Endothelial cell of umbilical vein (primary cell): Measurements from ENCODE around the gene CXCR4. TPM values are rescaled to one million over a fixed set of nuclear protein-coding genes. Genes with fewer than 3 reads are reported as not detected.

ENCODE experiments used
- BruUV-seq: library from RNA; stranded (reverse); fragments of 400-500 nt; replicated peaks from 2 replicates; lab custom pipeline; 2021; lab: Mats Ljungman, UMichigan
- CTCF ChIA-PET: fragments of 300-600, 350-600 bp; sonication (Branson Sonifier 250); formaldehyde crosslinking; loops from one replicate; lab custom pipeline; 2021; ENCODE audit warnings: antibody characterized with exemption, inconsistent platforms; lab: Charles Lee
- POLR2A ChIA-PET: fragments of 300-600, 350-600 bp; sonication (Branson Sonifier 250); formaldehyde crosslinking; loops from one replicate; lab custom pipeline; 2021; ENCODE audit warnings: antibody characterized with exemption, inconsistent platforms; lab: Charles Lee
- DNase-seq: peaks from one replicate; pipeline ENCODE4 v3.0.0-alpha.2; 2011; ENCODE audit warnings: low read depth, low spot score
- FAIRE-seq: peaks from 2 replicates; lab custom pipeline; 2011; peaks lifted over from hg19 to GRCh38; lab: Jason Lieb, UNC
- H2AFZ ChIP-seq: 2 replicates; pipeline ENCODE4 v1.6.0; 2012; ENCODE audit warnings: low read depth, low read length, control low read depth, inconsistent platforms
- H3K27ac ChIP-seq: 2 replicates; pipeline ENCODE4 v1.5.1; 2011; ENCODE audit warnings: low read depth, mild to moderate bottlenecking, control low read depth, low read length, moderate library complexity; ENCODE audit not compliant: insufficient read depth
- H3K27me3 ChIP-seq, 2 experiments: 2 replicates each; pipeline versions ENCODE4 v1.6.0 to v1.6.1; 2011; ENCODE audit warnings: low read length in 2 of 2, mixed read lengths in 1 of 2; ENCODE audit not compliant: control insufficient read depth in 2 of 2, insufficient read depth in 2 of 2
- H3K36me3 ChIP-seq, 2 experiments: 2 replicates in 1 of 2; 3 replicates in 1 of 2; pipeline ENCODE4 v1.5.1; 2011; ENCODE audit warnings: low read length in 2 of 2, mild to moderate bottlenecking in 1 of 2, moderate library complexity in 1 of 2; ENCODE audit not compliant: control insufficient read depth in 2 of 2, insufficient read depth in 2 of 2; ENCODE audit errors: extremely low read depth in 1 of 2
- H3K4me1 ChIP-seq: 3 replicates; pipeline ENCODE4 v1.5.1; 2011; ENCODE audit warnings: mild to moderate bottlenecking, low read length; ENCODE audit not compliant: control insufficient read depth, insufficient read depth; ENCODE audit errors: extremely low read depth
- H3K4me2 ChIP-seq: 2 replicates; pipeline ENCODE4 v1.6.1; 2011; ENCODE audit warnings: low read length, control low read depth, mixed read lengths; ENCODE audit not compliant: insufficient read depth
- H3K4me3 ChIP-seq, 3 experiments: fragments of 200-600 bp in 1 of 3; sonication (generic), shearing (Covaris generic) in 1 of 3; replicated peaks in 1 of 3; 2 replicates each; pipeline ENCODE4 v1.5.1; 2011 to 2016; ENCODE audit warnings: control low read depth in 3 of 3, low read length in 3 of 3, mild to moderate bottlenecking in 2 of 3, inconsistent platforms in 1 of 3, low read depth in 1 of 3, moderate library complexity in 1 of 3; ENCODE audit not compliant: insufficient read depth in 1 of 3
- H3K79me2 ChIP-seq: 2 replicates; pipeline ENCODE4 v1.6.0; 2012; ENCODE audit warnings: low read length, inconsistent platforms; ENCODE audit not compliant: control insufficient read depth, insufficient read depth
- H3K9ac ChIP-seq: replicated peaks from 2 replicates; pipeline ENCODE3; 2011; ENCODE audit warnings: low read length, control low read depth; ENCODE audit not compliant: insufficient read depth; ENCODE audit errors: extremely low read depth
- H3K9me1 ChIP-seq: replicated peaks from 3 replicates; pipeline ENCODE4 v1.6.0; 2011; ENCODE audit warnings: mild to moderate bottlenecking, low read length; ENCODE audit not compliant: control insufficient read depth, insufficient read depth; ENCODE audit errors: extremely low read depth
- H3K9me3 ChIP-seq: replicated peaks from 2 replicates; pipeline ENCODE4 v1.5.1; 2012; ENCODE audit warnings: low read length, inconsistent platforms; ENCODE audit not compliant: control insufficient read depth, insufficient read depth
- H4K20me1 ChIP-seq: replicated peaks from 2 replicates; pipeline ENCODE3; 2011; ENCODE audit warnings: mild to moderate bottlenecking, low read length; ENCODE audit not compliant: control insufficient read depth, insufficient read depth; ENCODE audit errors: extremely low read depth
- EZH2 ChIP-seq: IDR thresholded peaks from 2 replicates; pipeline ENCODE4 v1.6.1; 2012; ENCODE audit warnings: borderline replicate concordance, low read depth, mild to moderate bottlenecking, moderate library complexity, low read length, inconsistent platforms; ENCODE audit not compliant: severe bottlenecking
- FOS ChIP-seq: IDR thresholded peaks from 2 replicates; pipeline ENCODE4 v1.6.1; 2011; ENCODE audit warnings: mild to moderate bottlenecking, low read length, moderate library complexity, borderline replicate concordance; ENCODE audit not compliant: insufficient read depth
- GATA2 ChIP-seq: IDR thresholded peaks from 2 replicates; pipeline ENCODE4 v1.7.0; 2011; ENCODE audit warnings: low read depth, mild to moderate bottlenecking, moderate library complexity, mixed read lengths, low read length; ENCODE audit not compliant: insufficient read length, insufficient read depth
- JUN ChIP-seq: IDR thresholded peaks from 2 replicates; pipeline ENCODE4 v1.6.1; 2011; ENCODE audit warnings: borderline replicate concordance, low read depth; ENCODE audit not compliant: insufficient read length, insufficient read depth
- MYC ChIP-seq: IDR thresholded peaks from one replicate; pipeline ENCODE4 v1.6.1; 2011; ENCODE audit warnings: mild to moderate bottlenecking, low read depth, low read length
- dilution Hi-C: fragments of 300-500 bp; cut with MboI; formaldehyde crosslinking; loops from one replicate; pipeline ENCODE4 v1.15.0; 2019; ENCODE audit warnings: low sequenced_read_pairs; ENCODE audit not compliant: extremely low pct_ligation_motif_present
- intact Hi-C: fragments of 100-400 bp; cut with micrococcal nuclease; formaldehyde crosslinking; loops from one replicate; pipeline ENCODE4 v1.10.0; 2022
- polyA plus RNA-seq, 4 experiments: library from polyadenylated mRNA; depleted of rRNA in 3 of 4; stranded (reverse) in 3 of 4; unstranded in 1 of 4; fragments of >200 nt; gene quantifications; 2 replicates each; pipeline versions ENCODE4 v1.2.1 to v1.2.3, GENCODE V29; 2011 to 2012; ENCODE audit warnings: missing spikeins in 1 of 4
- total RNA-seq: library from RNA; stranded (reverse); gene quantifications from 2 replicates; pipeline ENCODE4 v1.2.3, GENCODE V29; 2021
- TF ChIP-seq, protein P1 (sequence below), 2 donors: IDR thresholded peaks; 1 replicate in 1 of 2; 2 replicates in 1 of 2; pipeline ENCODE4 v1.5.1; 2011; ENCODE audit warnings: low read length in 2 of 2, mild to moderate bottlenecking in 2 of 2, moderate library complexity in 2 of 2, control low read depth in 1 of 2, inconsistent platforms in 1 of 2, low read depth in 1 of 2; ENCODE audit not compliant: insufficient read depth in 1 of 2; ENCODE audit errors: extremely low read depth in 1 of 2
- TF ChIP-seq, protein P2 (sequence below): IDR thresholded peaks from 2 replicates; pipeline ENCODE4 v1.6.1; 2011; ENCODE audit not compliant: insufficient read depth, insufficient read length

Gene CXCR4
- total and polyA plus RNA-seq, 2 donors (not counting 3 experiments of a cell fraction or from before 2014, with no cell fraction given) = 42.2 to 52.4 TPM

DNA sequence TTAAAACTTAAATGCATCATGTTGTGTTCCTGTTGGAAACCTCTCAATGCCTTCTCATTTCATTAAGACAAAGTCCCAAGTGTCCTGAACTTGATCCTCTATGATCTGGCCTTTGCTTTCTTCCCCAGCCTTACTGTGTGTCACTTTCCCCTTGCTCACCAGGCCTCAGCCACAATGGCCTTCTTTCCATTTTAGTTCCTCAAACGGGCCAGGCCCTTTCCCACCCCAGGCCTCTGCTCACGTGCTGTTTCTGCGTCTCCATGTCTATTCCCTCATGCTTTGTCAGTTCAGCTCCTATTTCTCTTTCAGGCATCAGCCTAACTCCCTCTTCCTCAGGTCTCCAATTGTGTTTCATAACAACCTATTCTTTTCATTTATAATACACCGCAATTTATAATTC lies 19.5 kb downstream of the CXCR4 start:
- Histone ChIP-seq H3K27ac (no peak overlapping the region), H3K9me1 (no peaks in the 10 kb centered on the region), H3K79me2 (no peaks in the 10 kb centered on the region), H3K27me3 (peaks cover 1 to 8% of the 10 kb centered on the region in 2 experiments), H4K20me1 (no peaks in the 10 kb centered on the region), H3K4me3 (no peak overlapping the region), H3K9ac (no peak overlapping the region), H3K9me3 (no peaks in the 10 kb centered on the region), H2AFZ (no peak overlapping the region), H3K4me2 (no peak overlapping the region), H3K36me3 (no peaks in the 10 kb centered on the region), H3K4me1 (no peaks in the 10 kb centered on the region)
- POLR2A ChIA-PET = no interaction called here
- DNase-seq (no peak), FAIRE-seq (no peak)
- CTCF ChIA-PET = interaction anchor here (1.7 kb wide), 1 partner anchor 10 kb away, joined by 3 read pairs; no protein-coding TSS in a partner anchor
- BruUV-seq = no TSS peak
- no peak for TF ChIP-seq MYC
- TF ChIP-seq FOS = no peak
- TF ChIP-seq JUN = no peak
- dilution Hi-C loops = no loop called here
- intact Hi-C loops = no loop called here

DNA sequence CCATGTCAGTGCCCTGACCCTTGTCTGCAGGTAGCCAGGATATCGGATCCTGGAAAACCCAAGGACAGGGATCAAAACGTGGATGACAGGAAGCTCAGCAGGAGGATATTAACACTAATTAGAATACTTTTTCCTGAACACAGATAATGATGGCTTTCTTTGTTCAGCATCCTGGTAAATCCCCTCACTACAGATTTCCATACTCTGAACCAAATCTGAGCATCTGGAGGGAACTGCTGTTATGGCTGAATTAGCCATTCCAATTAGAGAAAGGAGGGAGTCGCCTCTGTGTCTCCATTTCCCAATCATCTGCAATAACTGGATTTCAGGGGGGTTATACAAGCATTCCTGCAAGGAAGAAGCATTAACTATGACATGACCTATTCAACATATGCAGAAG lies 24.4 kb downstream of the CXCR4 start:
- peaks cover 3 to 15% of the 10 kb centered on the region in 2 experiments for H3K27me3 ChIP-seq
- FAIRE-seq = no peak
- intact Hi-C loops = no loop called here
- no peak overlapping the region for H3K4me2 ChIP-seq
- ChIA-PET POLR2A (no interaction called here), CTCF (no interaction called here)
- no peak overlapping the region for H2AFZ ChIP-seq
- H4K20me1 ChIP-seq = no peaks in the 10 kb centered on the region
- no peaks in the 10 kb centered on the region for H3K9me3 ChIP-seq
- no peak overlapping the region for H3K4me3 ChIP-seq
- no peak for DNase-seq
- TF ChIP-seq, protein P1, sequence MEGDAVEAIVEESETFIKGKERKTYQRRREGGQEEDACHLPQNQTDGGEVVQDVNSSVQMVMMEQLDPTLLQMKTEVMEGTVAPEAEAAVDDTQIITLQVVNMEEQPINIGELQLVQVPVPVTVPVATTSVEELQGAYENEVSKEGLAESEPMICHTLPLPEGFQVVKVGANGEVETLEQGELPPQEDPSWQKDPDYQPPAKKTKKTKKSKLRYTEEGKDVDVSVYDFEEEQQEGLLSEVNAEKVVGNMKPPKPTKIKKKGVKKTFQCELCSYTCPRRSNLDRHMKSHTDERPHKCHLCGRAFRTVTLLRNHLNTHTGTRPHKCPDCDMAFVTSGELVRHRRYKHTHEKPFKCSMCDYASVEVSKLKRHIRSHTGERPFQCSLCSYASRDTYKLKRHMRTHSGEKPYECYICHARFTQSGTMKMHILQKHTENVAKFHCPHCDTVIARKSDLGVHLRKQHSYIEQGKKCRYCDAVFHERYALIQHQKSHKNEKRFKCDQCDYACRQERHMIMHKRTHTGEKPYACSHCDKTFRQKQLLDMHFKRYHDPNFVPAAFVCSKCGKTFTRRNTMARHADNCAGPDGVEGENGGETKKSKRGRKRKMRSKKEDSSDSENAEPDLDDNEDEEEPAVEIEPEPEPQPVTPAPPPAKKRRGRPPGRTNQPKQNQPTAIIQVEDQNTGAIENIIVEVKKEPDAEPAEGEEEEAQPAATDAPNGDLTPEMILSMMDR (IDR thresholded peaks at IDR 0.05; ENCODE audit: extremely low read depth in 1 of 2, insufficient read depth in 1 of 2, low read depth in 1 of 2, low read length in 2 of 2) = no peak
- TF ChIP-seq EZH2 (no peak), GATA2 (no peak)
- TF ChIP-seq, protein P2, sequence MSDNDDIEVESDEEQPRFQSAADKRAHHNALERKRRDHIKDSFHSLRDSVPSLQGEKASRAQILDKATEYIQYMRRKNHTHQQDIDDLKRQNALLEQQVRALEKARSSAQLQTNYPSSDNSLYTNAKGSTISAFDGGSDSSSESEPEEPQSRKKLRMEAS = no peak
- no peaks in the 10 kb centered on the region for H3K79me2 ChIP-seq
- H3K36me3 ChIP-seq = no peaks in the 10 kb centered on the region
- dilution Hi-C loops = no loop called here
- H3K9me1 ChIP-seq = no peaks in the 10 kb centered on the region
- no peak overlapping the region for H3K27ac ChIP-seq
- H3K9ac ChIP-seq = no peak overlapping the region
- no TSS peak for BruUV-seq
- no peaks in the 10 kb centered on the region for H3K4me1 ChIP-seq
